Muscle of leg (tissue), 11 donors: ENCODE results near the gene POLA2. TPM values are rescaled to one million over a fixed set of nuclear protein-coding genes. Genes with fewer than 3 reads are reported as not detected.
"Not testable (repeated sequence)": the region's sequence is repeated elsewhere in the genome, so short reads cannot be mapped to it uniquely, and the experiment has no call there.

Experiments used
- DNase-seq: peaks from one replicate; pipeline ENCODE4 v3.0.0; 2013
- H3K27ac ChIP-seq: one replicate; pipeline ENCODE4 v1.5.1; 2013; ENCODE audit warnings: mild to moderate bottlenecking, low read length, control low read depth
- H3K27me3 ChIP-seq: one replicate; pipeline ENCODE4 v1.6.1; 2013; ENCODE audit warnings: low read length; ENCODE audit not compliant: control insufficient read depth, insufficient read depth
- H3K36me3 ChIP-seq: one replicate; pipeline ENCODE4 v1.6.1; 2013; ENCODE audit warnings: low read length; ENCODE audit not compliant: control insufficient read depth, insufficient read depth
- H3K4me1 ChIP-seq: one replicate; pipeline ENCODE4 v1.6.1; 2013; ENCODE audit warnings: low read length; ENCODE audit not compliant: control insufficient read depth, insufficient read depth
- H3K4me3 ChIP-seq: one replicate; pipeline ENCODE4 v1.5.1; 2013; ENCODE audit warnings: low read length, control low read depth
- H3K9me3 ChIP-seq: replicated peaks from 2 replicates; pipeline ENCODE4 v1.6.1; 2013; ENCODE audit warnings: low read depth, low read length; ENCODE audit not compliant: control insufficient read depth
- WGBS: methylation state at CpG from one replicate; pipeline ENCODE4 v1.1.5; 2013; ENCODE audit warnings: missing lambda C conversion rate; ENCODE audit not compliant: insufficient coverage; 5-methylcytosine and 5-hydroxymethylcytosine counted together
- polyA plus RNA-seq, 8 donors: library from polyadenylated mRNA; unstranded; fragments of 120-200 nt; gene quantifications; one replicate each; pipeline versions ENCODE4 v1.2.1 to v1.2.3, GENCODE V29; 2013; ENCODE audit warnings: inconsistent platforms in 1 of 8, low replicate concordance in 1 of 8; ENCODE audit not compliant: insufficient read length in 8 of 8, insufficient read depth in 1 of 8
- total RNA-seq: library from RNA; stranded (reverse); fragments of 120-200 nt; gene quantifications from one replicate; pipeline ENCODE4 v1.2.4, GENCODE V29; 2013

Gene POLA2
- total and polyA plus RNA-seq, 9 donors, result 18.8 to 64.7 (median 51.0) TPM

- no CpG with 5 or more reads among the region's 5 CpGs for WGBS
These were observed 20.6 kb upstream of the POLA2 start for GRCh38 chr11:65241134-65241533.

DNA sequence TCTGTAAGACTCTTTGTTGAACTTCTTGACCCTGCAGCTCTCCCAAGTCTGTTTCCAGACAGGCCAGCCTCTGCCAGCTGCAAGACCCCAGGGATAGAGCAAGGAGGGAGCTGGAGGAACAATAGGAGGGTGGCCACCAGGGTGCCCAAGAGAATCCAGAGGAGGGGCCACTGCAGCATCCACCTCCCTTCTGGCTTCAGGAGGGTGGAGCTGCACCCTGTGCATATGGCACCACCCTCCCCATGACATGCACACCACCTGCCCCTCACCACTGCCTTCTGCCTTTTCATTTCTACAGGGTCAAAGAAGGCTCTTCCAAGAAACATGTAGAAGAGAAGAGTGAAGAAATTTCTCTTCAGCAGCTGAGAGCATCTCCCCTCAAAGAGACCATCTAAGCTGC is 20.1 kb upstream of the POLA2 start:
- Histone ChIP-seq H3K27ac (no peak overlapping the region), H3K36me3 (no peaks in the 10 kb centered on the region), H3K4me3 (no peak overlapping the region), H3K9me3 (no peaks in the 10 kb centered on the region), H3K4me1 (no peaks in the 10 kb centered on the region), H3K27me3 (peaks cover 5% of the 10 kb centered on the region)
- DNase-seq, result no peak

More at GRCh38 chr11:65241134-65241533, 20.6 kb upstream of the POLA2 start:
- no peak overlapping the region for H3K4me3 ChIP-seq
- H3K36me3 ChIP-seq, result no peaks in the 10 kb centered on the region
- no peaks in the 10 kb centered on the region for H3K9me3 ChIP-seq
- H3K27me3 ChIP-seq, result peaks cover 5% of the 10 kb centered on the region
- no peak overlapping the region for H3K27ac ChIP-seq
- H3K4me1 ChIP-seq, result no peaks in the 10 kb centered on the region
- DNase-seq, result no peak

DNA sequence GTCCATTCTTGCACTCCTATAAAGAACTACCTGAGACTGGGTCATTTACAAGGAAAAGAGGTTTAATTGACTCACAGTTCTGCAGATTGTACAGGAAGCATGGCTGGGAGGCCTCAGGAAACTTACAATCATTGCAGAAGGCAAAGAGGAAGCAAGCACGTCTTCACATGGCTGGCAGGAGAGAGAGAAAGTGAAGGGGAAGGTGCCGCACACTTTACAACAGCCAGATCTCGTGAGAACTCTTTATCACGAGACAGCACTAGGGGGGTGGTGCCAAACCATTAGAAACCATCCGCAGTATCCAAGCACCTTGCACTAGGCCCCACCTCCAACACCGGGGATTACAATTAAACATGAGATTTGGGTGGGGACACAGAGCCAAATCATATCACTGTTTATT is 19.4 kb upstream of the POLA2 start:
- 67% methylated on average over 1 of the region's 6 CpGs for WGBS
- H3K4me1 ChIP-seq, result no peaks in the 10 kb centered on the region
- no peak for DNase-seq

DNA sequence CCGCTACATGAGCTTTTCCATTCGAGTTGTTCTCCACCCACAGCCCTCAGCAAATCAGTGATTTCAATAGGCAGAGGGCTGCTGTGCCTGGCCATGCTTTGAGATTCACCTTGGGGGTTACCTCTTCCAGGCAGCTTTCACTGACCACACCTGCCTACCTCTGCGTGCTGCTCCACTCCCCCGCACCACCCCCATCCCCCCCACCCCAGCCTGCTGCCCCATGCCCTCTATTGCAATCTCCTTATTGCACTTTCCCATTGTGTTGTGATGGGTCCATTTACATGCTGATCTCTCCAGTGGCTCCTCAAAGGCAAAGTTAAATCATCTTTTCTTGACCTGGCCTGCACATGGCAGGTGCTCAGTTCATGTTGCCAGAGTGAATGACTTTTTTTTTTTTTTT is 18.0 kb upstream of the POLA2 start:
- 28% methylated on average over 4 of the region's 4 CpGs for WGBS
- DNase-seq, result no peak
- H3K9me3 ChIP-seq, result no peaks in the 10 kb centered on the region

More for the DNA sequence above, 19.4 kb upstream of the POLA2 start:
- no peaks in the 10 kb centered on the region for H3K9me3 ChIP-seq
- no peak overlapping the region for H3K4me3 ChIP-seq
- H3K36me3 ChIP-seq, result no peaks in the 10 kb centered on the region
- H3K27me3 ChIP-seq, result peaks cover 2% of the 10 kb centered on the region
- H3K27ac ChIP-seq, result no peak overlapping the region

DNA sequence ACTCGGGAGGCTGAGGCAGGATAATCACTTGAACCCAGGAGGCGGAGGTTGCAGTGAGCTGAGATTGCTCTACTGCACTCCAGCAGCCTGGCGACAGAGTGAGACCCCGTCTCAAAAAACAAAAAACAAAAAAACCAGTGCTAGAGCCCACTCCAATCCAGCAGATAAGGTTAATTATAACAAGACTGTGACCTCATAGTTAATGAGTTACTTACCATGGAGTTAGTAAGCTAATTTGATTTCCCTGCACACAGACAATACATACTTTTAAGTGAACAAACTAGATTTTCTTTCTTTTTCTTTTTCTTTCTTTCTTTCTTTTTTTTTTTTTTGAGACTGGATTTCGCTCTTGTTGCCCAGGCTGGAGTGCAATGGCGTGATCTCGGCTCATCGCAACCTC is 16.7 kb upstream of the POLA2 start:
- WGBS, result no CpG with 5 or more reads among the region's 8 CpGs
- H3K9me3 ChIP-seq, H3K36me3 ChIP-seq, H3K4me1 ChIP-seq, H3K4me3 ChIP-seq, H3K27ac ChIP-seq, H3K27me3 ChIP-seq, DNase-seq: not testable (repeated sequence)

More for the DNA sequence above, 18.0 kb upstream of the POLA2 start:
- Histone ChIP-seq H3K27me3 (peaks cover 2% of the 10 kb centered on the region), H3K4me3 (no peak overlapping the region), H3K4me1 (no peaks in the 10 kb centered on the region), H3K36me3 (no peaks in the 10 kb centered on the region), H3K27ac (no peak overlapping the region)

DNA sequence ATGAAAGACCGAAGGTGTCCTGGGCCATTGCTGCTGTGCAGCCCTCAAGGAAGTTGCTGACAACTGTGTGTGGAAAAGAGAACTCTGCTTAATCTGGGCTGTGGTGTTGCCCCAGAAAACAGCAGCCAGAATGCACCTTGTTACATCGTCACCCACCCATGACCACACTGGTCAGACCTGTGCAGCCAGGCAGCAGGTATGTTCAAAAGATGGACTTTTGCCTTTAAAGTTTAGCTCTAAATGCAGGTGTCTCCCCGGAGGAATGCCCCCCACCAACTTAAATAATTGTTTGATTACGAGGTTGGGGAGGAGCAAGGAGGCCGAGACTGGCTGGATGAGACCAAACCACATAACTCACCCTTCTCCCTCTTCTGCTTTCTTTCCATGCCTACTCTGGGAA is 15.3 kb upstream of the POLA2 start:
- H3K4me1 ChIP-seq, result no peaks in the 10 kb centered on the region
- H3K9me3 ChIP-seq, result no peaks in the 10 kb centered on the region
- H3K27ac ChIP-seq, result no peak overlapping the region
- no peak for DNase-seq
- peaks cover 2% of the 10 kb centered on the region for H3K27me3 ChIP-seq
- H3K36me3 ChIP-seq, result no peaks in the 10 kb centered on the region
- no peak overlapping the region for H3K4me3 ChIP-seq
- WGBS, result no CpG with 5 or more reads among the region's 5 CpGs

DNA sequence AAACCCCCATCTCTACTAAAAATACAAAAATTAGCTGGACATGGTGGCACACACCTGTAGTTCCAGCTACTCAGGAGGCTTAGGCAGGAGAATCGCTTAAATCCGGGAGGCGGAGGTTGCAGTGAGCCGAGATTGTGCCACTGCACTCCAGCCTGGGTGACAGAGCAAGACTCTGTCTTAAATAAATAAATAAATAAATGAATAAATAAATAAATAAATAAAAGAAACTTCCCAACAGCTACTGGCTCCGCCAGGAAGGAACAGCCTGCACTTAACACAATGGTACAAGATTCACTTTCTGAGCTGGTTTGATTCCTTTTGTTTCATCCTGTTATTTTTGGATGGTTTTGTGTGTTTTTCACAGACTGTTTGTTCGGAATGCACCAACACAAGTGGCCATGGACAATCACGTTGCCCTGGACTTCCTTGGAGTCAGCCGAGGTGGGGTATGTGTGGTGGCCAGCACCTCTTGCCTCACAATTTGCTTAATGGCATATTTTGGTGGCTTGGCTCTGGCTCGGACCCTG is 13.5 kb upstream of the POLA2 start:
- H3K27me3 ChIP-seq, H3K36me3 ChIP-seq, H3K4me3 ChIP-seq, H3K9me3 ChIP-seq, H3K27ac ChIP-seq, H3K4me1 ChIP-seq, DNase-seq: not testable (repeated sequence)
- 59% methylated on average over 3 of the region's 9 CpGs for WGBS

- Histone ChIP-seq H3K27ac (no peak overlapping the region), H3K36me3 (no peaks in the 10 kb centered on the region), H3K4me1 (no peaks in the 10 kb centered on the region), H3K4me3 (no peak overlapping the region), H3K27me3 (no peaks in the 10 kb centered on the region), H3K9me3 (no peaks in the 10 kb centered on the region)
- 75% methylated on average over 5 of the region's 9 CpGs for WGBS
- no peak for DNase-seq
These were observed 10.3 kb upstream of the POLA2 start for GRCh38 chr11:65251476-65251875.

DNA sequence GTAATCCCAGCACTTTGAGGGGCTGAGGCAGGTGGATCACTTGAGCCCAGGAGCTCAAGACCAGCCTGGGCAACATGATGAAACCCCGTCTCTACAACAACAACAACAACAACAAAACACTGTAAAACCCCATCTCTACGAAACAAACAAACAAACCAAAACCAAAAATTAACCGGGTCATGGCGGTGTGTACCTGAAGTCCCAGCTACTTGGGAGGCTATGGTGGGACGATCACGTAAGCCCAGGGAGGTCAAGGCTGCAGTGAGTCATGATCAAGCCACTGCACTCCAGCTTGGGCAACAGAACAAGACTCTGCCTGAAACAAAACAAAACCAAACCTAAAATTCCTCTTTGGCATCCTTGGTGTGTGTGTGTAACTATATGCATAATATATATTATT is 7.0 kb upstream of the POLA2 start:
- Histone ChIP-seq H3K4me1 (no peaks in the 10 kb centered on the region), H3K27ac (no peak overlapping the region), H3K9me3 (no peaks in the 10 kb centered on the region), H3K4me3 (no peak overlapping the region), H3K36me3 (no peaks in the 10 kb centered on the region), H3K27me3 (no peaks in the 10 kb centered on the region)
- WGBS, result no CpG with 5 or more reads among the region's 6 CpGs
- no peak for DNase-seq

- Histone ChIP-seq H3K9me3 (no peaks in the 10 kb centered on the region), H3K27me3 (no peaks in the 10 kb centered on the region), H3K4me3 (no peak overlapping the region), H3K27ac (no peak overlapping the region), H3K36me3 (no peaks in the 10 kb centered on the region), H3K4me1 (peaks cover 14% of the 10 kb centered on the region)
- DNase-seq, result no peak
- WGBS, result no CpG with 5 or more reads among the region's 5 CpGs
These were observed 2.8 kb upstream of the POLA2 start for GRCh38 chr11:65258988-65259387.

DNA sequence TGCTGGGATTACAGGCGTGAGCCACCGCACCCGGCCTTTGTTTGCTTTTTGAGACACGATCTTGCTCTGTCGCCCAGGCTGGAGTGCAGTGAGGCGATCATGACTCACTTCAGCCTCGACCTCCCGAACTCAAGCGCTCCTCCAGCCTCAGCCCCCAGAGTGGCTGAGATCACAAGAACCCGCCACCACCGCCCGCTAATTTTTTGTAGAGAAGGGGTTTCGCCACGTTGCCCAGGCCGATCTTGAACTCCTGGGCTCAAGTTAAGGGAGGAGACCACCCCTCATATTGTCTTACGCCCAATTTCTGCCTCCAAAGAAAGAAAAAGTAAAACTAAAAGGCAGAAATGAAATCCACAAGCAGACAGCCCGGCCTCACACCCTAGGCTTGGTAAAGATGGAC is 1.5 kb upstream of the POLA2 start:
- 98% methylated on average over 9 of the region's 17 CpGs for WGBS
- H3K4me3 ChIP-seq, result no peak overlapping the region
- DNase-seq, result no peak
- H3K27ac ChIP-seq, result no peak overlapping the region
- no peaks in the 10 kb centered on the region for H3K27me3 ChIP-seq
- no peaks in the 10 kb centered on the region for H3K9me3 ChIP-seq
- H3K4me1 ChIP-seq, result peaks cover 14% of the 10 kb centered on the region
- no peaks in the 10 kb centered on the region for H3K36me3 ChIP-seq
